GM12892 (cell line): Measurements from ENCODE around the gene MAFF.
"Not testable (repeated sequence)": the region's sequence is repeated elsewhere in the genome, so short reads cannot be mapped to it uniquely, and the experiment has no call there.

ENCODE experiments used
- POLR2A ChIP-seq: IDR thresholded peaks from 2 replicates; pipeline ENCODE4 v1.6.1; 2011; ENCODE audit warnings: low read depth, low read length, control low read depth
- POLR2AphosphoS5 ChIP-seq: IDR thresholded peaks from 2 replicates; pipeline ENCODE4 v1.6.1; 2011; ENCODE audit warnings: low read depth, low read length, control low read depth

GRCh38 chr22:38154563-38154915 lies 47.3 kb upstream of the MAFF start:
- TF ChIP-seq POLR2A, POLR2AphosphoS5: not testable (repeated sequence)
